Neural progenitor cell (in vitro differentiated cells): ENCODE results near the gene MEX3B. TPM values are rescaled to one million over a fixed set of nuclear protein-coding genes. Genes with fewer than 3 reads are reported as not detected.

Source experiments
- DNase-seq: peaks from one replicate; pipeline ENCODE4 v3.0.0-alpha.2; 2016; ENCODE audit warnings: low spot score
- H2AFZ ChIP-seq: fragments of 200-600 bp; sonication (generic); replicated peaks from 2 replicates; pipeline ENCODE4 v1.6.1; 2016; ENCODE audit warnings: antibody characterized with exemption
- H3F3A ChIP-seq: fragments of 200-600 bp; sonication (generic); 2 replicates; pipeline ENCODE4 v1.6.1; 2016; ENCODE audit warnings: antibody characterized with exemption, low read depth
- H3K27ac ChIP-seq: fragments of 200-600 bp; sonication (generic); 2 replicates; pipeline ENCODE4 v1.5.1; 2016; ENCODE audit warnings: mild to moderate bottlenecking
- H3K27me3 ChIP-seq: fragments of 200-600 bp; sonication (generic); 2 replicates; pipeline ENCODE4 v1.6.1; 2016; ENCODE audit warnings: mild to moderate bottlenecking, moderate library complexity
- H3K36me3 ChIP-seq: fragments of 200-600 bp; sonication (generic); 2 replicates; pipeline ENCODE4 v1.5.1; 2016
- H3K4me1 ChIP-seq: fragments of 200-600 bp; sonication (generic); 2 replicates; pipeline ENCODE4 v1.6.1; 2016; ENCODE audit warnings: mixed run types
- H3K4me2 ChIP-seq: fragments of 200-600 bp; sonication (generic); 2 replicates; pipeline ENCODE4 v1.6.1; 2016
- H3K4me3 ChIP-seq: fragments of 200-600 bp; sonication (generic); 2 replicates; pipeline ENCODE4 v1.5.1; 2016
- H3K79me2 ChIP-seq: fragments of 200-600 bp; sonication (generic); 2 replicates; pipeline ENCODE4 v1.6.1; 2016; ENCODE audit warnings: low read depth
- H3K9ac ChIP-seq: fragments of 200-600 bp; sonication (generic); 2 replicates; pipeline ENCODE4 v1.6.1; 2016
- H3K9me3 ChIP-seq: fragments of 200-600 bp; sonication (generic); 2 replicates; pipeline ENCODE4 v1.5.1; 2016; ENCODE audit warnings: low read depth
- H4K20me1 ChIP-seq: fragments of 200-600 bp; sonication (generic); 2 replicates; pipeline ENCODE4 v1.6.1; 2016; ENCODE audit warnings: low read depth
- H3K27ac Mint-ChIP-seq: 3 replicates; pipeline ENCODE4 v1.8.0; 2021; ENCODE audit warnings: mixed read lengths
- H3K27me3 Mint-ChIP-seq: 2 replicates; pipeline ENCODE4 v1.8.0; 2022; ENCODE audit warnings: low read depth, mild to moderate bottlenecking, inconsistent platforms, moderate library complexity, mixed read lengths; ENCODE audit not compliant: insufficient read depth
- H3K36me3 Mint-ChIP-seq: 3 replicates; pipeline ENCODE4 v1.8.0; 2021; ENCODE audit warnings: mixed read lengths
- H3K4me1 Mint-ChIP-seq: 3 replicates; pipeline ENCODE4 v1.8.0; 2021; ENCODE audit warnings: mixed read lengths
- H3K4me3 Mint-ChIP-seq: 3 replicates; pipeline ENCODE4 v1.8.0; 2021; ENCODE audit warnings: mild to moderate bottlenecking, moderate library complexity, mixed read lengths
- H3K9me3 Mint-ChIP-seq: 3 replicates; pipeline ENCODE4 v1.8.0; 2020; ENCODE audit warnings: mixed read lengths
- CTCF ChIP-seq: fragments of 200-600 bp; sonication (generic); IDR thresholded peaks from 2 replicates; pipeline ENCODE4 v1.5.1; 2017; ENCODE audit warnings: antibody characterized with exemption, mild to moderate bottlenecking
- EZH2 ChIP-seq: fragments of 200-600 bp; sonication (generic); IDR thresholded peaks from 2 replicates; pipeline ENCODE4 v1.6.1; 2017; ENCODE audit warnings: antibody characterized with exemption, mild to moderate bottlenecking, moderate library complexity
- EZH2phosphoT487 ChIP-seq: fragments of 200-600 bp; sonication (generic); IDR thresholded peaks from 2 replicates; pipeline ENCODE4 v1.6.1; 2017; ENCODE audit warnings: antibody characterized with exemption
- total RNA-seq: library from RNA; depleted of rRNA; stranded (reverse); fragments of >200 nt; gene quantifications from 2 replicates; pipeline ENCODE4 v1.2.3, GENCODE V29; 2015; ENCODE audit warnings: low replicate concordance

MEX3B gene
- total RNA-seq, 1 donor from 2014 or later, result 29.5 TPM

GRCh38 chr15:82043796-82044372 is 1.9 kb downstream of the MEX3B start:
- peak overlapping the region; percentile 90 for H3K4me3 ChIP-seq
- peak; percentile 54 for DNase-seq
- peaks cover 57% of the 10 kb centered on the region for H4K20me1 ChIP-seq
- peaks cover 52% of the 10 kb centered on the region for H3F3A ChIP-seq
- no peak for TF ChIP-seq EZH2
- no peak overlapping the region for H3K9ac ChIP-seq
- peak overlapping the region; percentile 99 for H3K4me3 Mint-ChIP-seq
- H3K27me3 ChIP-seq, result peaks cover 9% of the 10 kb centered on the region
- peaks cover 46% of the 10 kb centered on the region for H3K79me2 ChIP-seq
- no peaks in the 10 kb centered on the region for H3K9me3 ChIP-seq
- H3K36me3 Mint-ChIP-seq, result peaks cover 11% of the 10 kb centered on the region
- peaks cover 10% of the 10 kb centered on the region for H3K36me3 ChIP-seq
- peaks cover 33% of the 10 kb centered on the region for H3K4me1 Mint-ChIP-seq
- no peaks in the 10 kb centered on the region for H3K9me3 Mint-ChIP-seq
- peak overlapping the region; percentile 89 for H3K4me2 ChIP-seq
- peaks cover 43% of the 10 kb centered on the region for H3K4me1 ChIP-seq
- H3K27me3 Mint-ChIP-seq, result peaks cover 13% of the 10 kb centered on the region
- no peak overlapping the region for H2AFZ ChIP-seq
- no peak overlapping the region for H3K27ac ChIP-seq
- no peak overlapping the region for H3K27ac Mint-ChIP-seq

- peaks cover 9% of the 10 kb centered on the region for H3K27me3 Mint-ChIP-seq
- Histone ChIP-seq H3K27me3 (peaks cover 4% of the 10 kb centered on the region), H3K4me3 (peak overlapping the region; percentile 90), H4K20me1 (peaks cover 57% of the 10 kb centered on the region), H3F3A (peaks cover 48% of the 10 kb centered on the region), H3K4me1 (peaks cover 39% of the 10 kb centered on the region), H3K4me2 (peak overlapping the region; percentile 89), H3K9me3 (no peaks in the 10 kb centered on the region), H3K36me3 (peaks cover 10% of the 10 kb centered on the region), H3K9ac (no peak overlapping the region), H3K27ac (no peak overlapping the region), H3K79me2 (peaks cover 46% of the 10 kb centered on the region), H2AFZ (no peak overlapping the region)
- no peak overlapping the region for H3K27ac Mint-ChIP-seq
- peaks cover 11% of the 10 kb centered on the region for H3K36me3 Mint-ChIP-seq
- H3K4me3 Mint-ChIP-seq, result peak overlapping the region; percentile 99
- DNase-seq, result peak; percentile 46
- TF ChIP-seq EZH2phosphoT487, result no peak
- no peak for TF ChIP-seq CTCF
- no peak for TF ChIP-seq EZH2
- H3K4me1 Mint-ChIP-seq, result peaks cover 32% of the 10 kb centered on the region
- no peaks in the 10 kb centered on the region for H3K9me3 Mint-ChIP-seq
These were observed 2.6 kb downstream of the MEX3B start for GRCh38 chr15:82043130-82043673.

GRCh38 chr15:82040862-82041261 is 5.0 kb downstream of the MEX3B start:
- Histone ChIP-seq H3K9ac (no peak overlapping the region), H3K4me3 (no peak overlapping the region), H3K9me3 (no peaks in the 10 kb centered on the region), H3K79me2 (peaks cover 46% of the 10 kb centered on the region), H3K27ac (no peak overlapping the region), H3K36me3 (peaks cover 10% of the 10 kb centered on the region), H3K27me3 (no peaks in the 10 kb centered on the region), H3K4me2 (peak overlapping the region; percentile 26), H3F3A (peaks cover 33% of the 10 kb centered on the region), H2AFZ (no peak overlapping the region), H4K20me1 (peaks cover 57% of the 10 kb centered on the region), H3K4me1 (peaks cover 33% of the 10 kb centered on the region)
- Mint-ChIP-seq H3K4me1 (peaks cover 24% of the 10 kb centered on the region), H3K27ac (no peak overlapping the region), H3K27me3 (peaks cover 8% of the 10 kb centered on the region), H3K9me3 (no peaks in the 10 kb centered on the region), H3K4me3 (no peak overlapping the region), H3K36me3 (peaks cover 15% of the 10 kb centered on the region)
- TF ChIP-seq EZH2 (no peak), CTCF (no peak), EZH2phosphoT487 (no peak)
- peak; percentile 85 for DNase-seq

GRCh38 chr15:82040390-82040789 is 5.4 kb downstream of the MEX3B start:
- DNase-seq, result no peak
- H3K79me2 ChIP-seq, result peaks cover 43% of the 10 kb centered on the region
- Mint-ChIP-seq H3K4me3 (no peak overlapping the region), H3K4me1 (peaks cover 24% of the 10 kb centered on the region), H3K9me3 (no peaks in the 10 kb centered on the region), H3K36me3 (peaks cover 15% of the 10 kb centered on the region), H3K27ac (no peak overlapping the region), H3K27me3 (peaks cover 8% of the 10 kb centered on the region)
- H4K20me1 ChIP-seq, result peaks cover 57% of the 10 kb centered on the region
- H3K4me3 ChIP-seq, result no peak overlapping the region
- no peak overlapping the region for H3K27ac ChIP-seq
- TF ChIP-seq EZH2phosphoT487, result no peak
- TF ChIP-seq CTCF, result no peak
- TF ChIP-seq EZH2, result no peak
- peaks cover 29% of the 10 kb centered on the region for H3F3A ChIP-seq
- no peaks in the 10 kb centered on the region for H3K27me3 ChIP-seq
- no peak overlapping the region for H3K9ac ChIP-seq
- H2AFZ ChIP-seq, result no peak overlapping the region
- H3K4me2 ChIP-seq, result no peak overlapping the region
- peaks cover 33% of the 10 kb centered on the region for H3K4me1 ChIP-seq
- H3K9me3 ChIP-seq, result no peaks in the 10 kb centered on the region
- peaks cover 10% of the 10 kb centered on the region for H3K36me3 ChIP-seq
